GM18873 (cell line): Measurements from ENCODE around the gene NUBPL.
"Not testable (repeated sequence)": the region's sequence is repeated elsewhere in the genome, so short reads cannot be mapped to it uniquely, and the experiment has no call there.

Source experiments
- ATAC-seq: cut with Tn5 transposase; IDR thresholded peaks from one replicate; pipeline ENCODE4 v1.9.1; 2021; ENCODE audit warnings: mild to moderate bottlenecking, moderate library complexity, moderate number of reproducible peaks; ENCODE audit not compliant: unreplicated experiment, low FRiP score

Gene NUBPL

DNA sequence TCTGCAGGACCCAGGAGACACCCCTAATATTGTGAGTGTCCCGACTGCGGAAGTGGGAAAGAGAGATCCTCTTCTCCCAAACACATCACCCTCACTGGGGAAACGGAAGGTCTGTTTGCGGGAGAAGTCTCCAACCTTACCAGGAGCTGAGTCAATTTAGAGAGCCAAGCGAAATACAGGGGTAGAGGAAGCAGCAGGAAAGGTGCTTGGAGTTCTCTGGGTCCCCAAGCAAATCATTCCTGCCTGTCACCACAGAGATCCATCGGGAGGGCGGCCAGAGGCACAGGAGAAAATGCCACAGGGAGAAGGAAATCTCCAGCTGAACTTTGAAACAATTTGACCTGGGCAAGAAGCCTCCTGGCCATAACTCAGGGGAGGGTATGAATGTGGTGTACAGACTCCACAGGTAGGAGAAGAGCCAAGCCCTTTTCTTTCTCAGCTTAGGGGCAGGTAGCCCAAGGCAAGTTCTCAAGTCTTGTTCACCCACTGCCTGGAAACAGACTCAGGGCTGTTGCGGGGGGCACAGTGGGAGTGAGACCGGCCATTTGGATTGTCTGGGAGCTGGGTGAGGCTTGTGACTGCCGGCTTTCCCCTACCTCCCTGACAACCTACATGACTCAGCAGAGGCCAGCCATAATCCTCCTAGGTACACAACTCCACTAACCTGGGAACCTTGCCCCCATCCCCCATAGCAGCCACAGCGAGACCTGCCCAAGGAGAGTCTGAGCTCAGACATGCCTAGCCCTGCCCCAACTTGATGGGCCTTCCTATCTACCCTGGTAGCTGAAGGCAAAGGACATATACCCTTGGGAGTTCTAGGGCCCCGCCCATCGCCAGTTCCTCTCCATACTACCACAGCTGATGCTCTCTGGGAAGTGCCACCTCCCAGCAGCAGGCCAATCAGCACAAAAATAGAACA lies 304.0 kb downstream of the NUBPL start:
- ATAC-seq = no peak

DNA sequence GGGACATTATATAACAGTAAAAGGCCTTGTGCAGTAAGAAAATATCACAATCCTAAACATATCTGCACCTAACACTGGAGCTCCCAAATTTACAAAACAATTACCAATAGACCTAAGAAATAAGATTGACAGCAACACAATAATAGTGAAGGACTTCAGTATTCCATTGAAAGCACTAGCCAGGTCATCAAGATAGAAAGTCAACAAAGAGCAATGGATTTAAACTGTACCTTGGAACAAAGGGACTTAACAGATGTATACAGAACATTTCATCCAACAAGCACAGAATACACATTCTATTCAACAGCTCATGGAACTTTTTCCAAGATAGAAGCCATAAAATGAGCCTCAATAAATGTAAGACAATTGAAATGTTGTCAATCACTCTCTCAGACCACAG lies 306.4 kb downstream of the NUBPL start:
- ATAC-seq = no peak

DNA sequence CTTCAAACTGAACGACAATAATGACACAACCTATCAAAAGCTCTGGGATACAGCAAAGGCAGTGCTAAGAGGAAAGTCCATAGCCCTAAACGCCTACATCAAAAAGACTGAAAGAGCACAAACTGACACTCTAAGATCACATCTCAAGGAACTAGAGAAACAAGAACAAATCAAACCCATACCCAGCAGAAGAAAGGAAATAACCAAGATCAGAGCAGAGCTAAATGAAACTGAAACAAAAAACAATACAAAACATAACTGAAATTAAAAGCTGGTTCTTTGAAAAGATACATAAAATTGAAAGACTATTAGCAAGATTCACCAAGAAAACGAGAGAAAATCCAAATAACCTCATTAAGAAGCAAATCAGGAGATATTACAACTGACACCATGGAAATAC lies 306.9 kb downstream of the NUBPL start:
- ATAC-seq = not testable (repeated sequence)

DNA sequence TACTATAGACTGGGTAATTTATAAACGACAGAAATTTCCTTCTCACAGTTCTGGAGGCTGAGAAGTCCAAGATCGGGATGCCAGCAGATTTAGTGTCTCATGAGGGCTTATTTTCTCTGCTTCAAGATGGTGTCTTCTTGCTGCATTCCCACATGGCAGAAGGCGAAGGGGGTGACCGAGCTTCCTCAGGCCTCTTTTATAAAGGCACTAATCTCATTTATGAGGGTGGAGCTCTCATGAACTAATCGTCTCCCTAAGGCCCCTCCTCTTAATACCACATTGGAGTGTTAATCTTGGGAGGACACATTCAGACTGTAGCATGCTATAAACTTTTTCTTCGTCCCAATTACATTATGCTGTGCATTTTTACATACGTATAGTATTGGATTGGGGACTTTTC lies 315.5 kb downstream of the NUBPL start:
- ATAC-seq = no peak

DNA sequence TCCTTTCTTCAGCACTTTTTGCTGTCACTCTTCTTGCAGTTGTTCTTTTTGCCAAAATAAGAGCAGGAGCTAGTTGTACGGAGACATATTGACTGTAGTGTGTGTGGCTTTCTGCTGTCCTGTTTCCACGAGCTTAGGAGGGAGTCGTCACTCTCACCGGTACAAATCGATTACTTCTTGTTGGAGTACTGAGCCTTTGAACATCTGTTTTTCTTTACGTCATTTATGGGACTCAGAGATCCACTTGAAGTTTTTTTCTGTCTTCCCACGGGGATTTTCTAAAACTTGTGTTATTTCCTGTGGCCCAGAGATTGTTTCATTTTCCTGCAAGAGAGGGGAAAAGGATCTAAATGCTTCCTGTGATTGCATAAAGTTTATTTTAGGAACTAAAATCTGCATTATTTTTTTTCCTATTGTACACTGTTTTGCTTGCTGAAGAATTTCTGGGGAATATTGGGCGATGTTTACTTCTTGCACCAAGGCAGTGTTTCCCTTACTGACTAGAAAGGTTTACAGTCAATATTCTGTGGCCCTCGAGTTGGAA lies 316.1 kb downstream of the NUBPL start:
- no peak for ATAC-seq

DNA sequence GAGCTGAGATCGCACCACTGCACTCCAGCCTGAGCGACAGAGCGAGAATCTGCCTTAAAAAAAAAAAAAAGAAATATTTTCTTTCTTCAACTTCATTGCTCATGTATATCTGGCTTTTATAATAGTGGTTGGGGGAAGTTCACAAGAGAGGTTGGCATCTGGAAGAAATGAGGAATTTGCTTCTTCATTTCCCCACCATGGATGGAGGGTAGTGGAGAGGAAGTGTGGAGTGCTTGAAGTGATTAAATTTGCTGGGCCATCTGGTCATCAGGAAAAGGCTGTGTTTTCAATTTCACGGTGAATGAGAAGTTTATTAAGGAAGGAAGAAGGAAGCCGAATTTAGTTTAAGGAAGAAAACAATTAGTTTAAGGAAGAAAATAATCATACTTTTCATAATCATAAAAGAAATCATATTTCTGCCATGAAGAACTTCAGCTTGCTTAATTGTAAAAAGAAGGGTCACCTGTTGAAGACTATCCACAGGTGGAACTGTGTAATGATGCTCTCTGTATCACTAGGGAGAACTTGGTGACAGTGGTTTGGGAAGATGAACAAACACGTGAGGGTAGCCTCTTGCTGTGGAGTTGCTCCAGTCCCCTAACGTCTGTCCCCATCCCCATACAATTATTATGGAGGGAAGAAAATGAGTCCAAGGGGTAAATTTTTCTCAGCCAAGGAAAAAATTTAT lies 318.6 kb downstream of the NUBPL start:
- no peak for ATAC-seq

DNA sequence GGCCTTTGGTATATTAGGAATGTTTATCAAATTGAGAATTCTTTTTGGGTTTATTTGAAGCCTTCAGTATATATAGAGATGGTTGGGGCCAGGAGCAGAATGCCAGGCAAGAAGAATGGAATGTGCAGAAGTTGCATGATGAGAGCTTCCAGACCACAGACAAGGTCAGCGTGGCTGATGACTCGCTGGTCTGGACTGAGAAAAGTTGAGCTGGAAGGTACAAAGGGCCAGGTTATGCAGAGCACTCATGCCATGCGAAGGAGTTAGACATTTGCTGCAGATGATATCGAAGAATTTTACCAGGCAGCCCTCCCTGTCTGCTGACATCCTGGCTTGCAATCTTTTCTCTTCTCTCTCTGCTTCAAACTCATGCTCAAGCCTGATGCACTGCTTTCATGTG lies 319.7 kb downstream of the NUBPL start:
- ATAC-seq = no peak

DNA sequence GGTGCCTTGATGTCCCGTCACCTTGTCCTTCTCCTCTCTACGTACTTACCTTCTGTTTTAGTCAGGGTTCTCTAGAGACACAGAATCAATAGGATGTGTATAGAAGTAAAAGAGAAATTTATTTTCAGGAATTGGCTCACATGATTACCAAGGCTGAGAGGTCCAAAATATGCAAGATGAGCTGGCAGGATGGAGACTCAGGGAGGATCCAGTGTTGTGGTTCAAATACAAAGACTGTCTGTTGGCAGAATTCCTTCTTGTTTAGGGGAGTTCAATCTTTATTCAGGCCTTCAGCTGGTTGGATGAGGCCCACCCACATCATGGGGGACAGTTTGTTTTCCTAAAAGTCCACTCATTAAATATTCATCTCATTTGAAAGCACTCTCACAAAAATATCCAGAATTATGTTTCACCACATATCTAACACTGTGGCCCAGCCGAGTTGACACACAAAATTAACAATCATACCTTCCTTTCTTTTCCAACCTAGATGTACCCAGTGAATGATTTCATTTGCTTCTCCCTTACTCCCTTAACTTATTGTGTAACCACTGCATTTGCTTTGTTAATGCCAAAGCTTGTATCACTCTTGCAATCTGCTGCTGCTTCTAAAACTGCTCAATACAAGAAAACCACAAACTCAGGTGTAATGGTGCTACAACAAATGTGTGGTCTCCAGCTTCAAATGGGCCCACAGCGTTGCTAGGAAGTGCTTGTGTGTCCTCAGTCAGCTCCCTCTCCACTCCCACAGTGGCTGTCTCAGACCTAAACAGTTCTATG lies 320.5 kb downstream of the NUBPL start:
- no peak for ATAC-seq

DNA sequence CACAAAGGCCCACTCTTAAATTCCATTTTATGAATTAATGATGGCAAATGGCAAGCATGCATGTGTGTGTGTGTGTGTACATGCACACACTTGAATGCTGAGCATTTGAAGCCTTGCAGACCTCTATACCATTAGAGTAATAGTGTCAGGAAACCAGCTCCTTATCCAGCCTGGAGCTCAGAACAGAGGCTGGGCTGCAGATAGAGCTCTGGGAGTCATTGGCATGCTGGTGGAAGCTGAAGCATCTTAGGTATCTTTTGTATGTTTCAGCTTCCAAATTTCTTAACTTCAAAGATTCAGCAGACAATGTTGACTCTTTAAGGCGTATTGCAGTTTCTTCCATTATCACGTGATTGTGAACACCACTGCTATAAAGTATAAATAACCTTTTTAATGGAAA lies 323.0 kb downstream of the NUBPL start:
- ATAC-seq = no peak

DNA sequence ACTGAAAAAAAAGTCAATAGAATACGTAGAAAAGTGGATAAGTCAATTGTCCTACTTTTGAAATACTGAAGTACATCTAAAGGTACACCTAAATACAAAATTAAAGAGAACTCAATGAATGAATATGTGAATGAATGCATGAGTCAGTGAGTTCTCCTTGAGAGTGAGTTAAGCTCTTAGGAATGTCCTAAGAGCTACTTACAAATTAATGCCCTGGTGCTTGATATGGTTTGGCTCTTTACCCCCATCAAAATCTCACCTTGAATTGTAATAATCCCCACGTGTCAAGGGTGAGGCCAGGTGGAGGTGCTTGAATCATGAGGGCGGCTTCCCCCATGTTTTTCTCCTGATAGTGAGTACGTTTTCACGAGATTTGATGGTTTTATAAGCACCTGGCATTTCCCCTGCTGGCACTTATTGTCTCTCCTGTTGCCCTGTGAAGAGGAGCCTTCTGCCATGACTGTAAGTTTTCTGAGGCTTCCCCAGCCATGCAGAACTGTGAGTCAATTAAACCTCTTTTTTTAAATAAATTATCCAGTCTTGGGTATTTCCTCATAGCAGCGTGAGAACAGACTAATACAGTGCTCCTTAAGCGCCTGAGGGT lies 323.7 kb downstream of the NUBPL start:
- no peak for ATAC-seq

DNA sequence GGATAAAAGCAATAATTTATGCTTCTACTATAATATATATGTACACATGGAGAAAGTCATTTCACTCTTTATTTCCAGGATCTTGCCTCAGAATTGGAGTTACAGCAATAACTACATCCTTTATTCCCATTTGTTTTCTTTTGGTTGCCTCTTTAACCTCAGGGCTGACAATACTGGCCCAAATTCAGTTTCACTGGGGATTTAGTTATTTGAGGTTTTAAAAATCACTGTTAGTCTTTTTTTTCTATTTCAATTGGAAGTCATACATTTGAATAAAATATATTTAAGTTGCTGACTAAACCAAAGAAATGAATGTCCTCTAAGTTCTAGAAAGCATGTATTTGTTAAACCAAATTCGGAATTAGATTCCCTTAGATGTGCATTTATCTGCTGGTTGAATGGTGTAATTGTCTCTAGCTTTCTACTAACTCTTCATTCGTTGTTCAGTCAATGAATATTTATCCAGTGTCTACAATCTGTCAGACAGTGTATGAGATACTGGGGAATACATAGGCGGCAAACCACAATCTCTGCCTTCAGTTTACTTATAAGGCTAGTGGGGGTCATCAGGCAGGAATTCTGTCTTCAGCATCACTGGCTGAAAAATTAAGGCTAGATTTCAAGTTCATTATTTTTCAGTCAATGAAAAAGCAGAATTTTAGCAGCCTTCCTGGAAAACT lies 325.1 kb downstream of the NUBPL start:
- ATAC-seq = no peak

DNA sequence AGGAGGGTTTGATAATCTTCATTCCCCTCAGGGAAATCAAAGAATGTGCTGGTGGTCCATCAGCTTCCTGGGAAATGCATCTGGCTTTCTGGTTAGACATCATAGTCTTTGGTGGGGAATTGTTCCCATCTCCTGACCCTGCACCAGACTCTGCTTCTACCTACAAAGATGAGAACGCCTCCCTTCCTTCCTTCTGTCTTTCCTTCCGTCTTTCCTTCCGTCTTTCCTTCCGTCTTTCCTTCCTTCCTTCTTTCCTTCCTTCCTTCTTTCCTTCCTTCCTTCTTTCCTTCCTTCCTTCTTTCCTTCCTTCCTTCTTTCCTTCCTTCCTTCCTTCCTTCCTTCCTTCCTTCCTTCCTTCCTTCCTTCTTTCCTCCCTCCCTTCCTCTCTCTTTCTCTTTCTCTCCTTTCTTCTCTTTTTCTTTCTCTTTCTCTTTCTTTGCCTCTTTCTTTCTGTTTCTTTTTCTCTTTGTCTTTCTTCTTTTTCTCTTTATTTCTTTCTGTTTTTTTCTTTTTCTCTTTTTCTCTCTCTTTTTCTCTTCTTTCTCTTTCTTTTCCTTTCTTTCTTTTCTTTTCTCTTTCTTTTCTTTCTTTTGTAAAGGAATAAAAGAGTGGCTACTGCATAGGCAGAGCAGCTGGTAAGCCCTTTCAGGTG lies 326.9 kb downstream of the NUBPL start:
- no peak for ATAC-seq

DNA sequence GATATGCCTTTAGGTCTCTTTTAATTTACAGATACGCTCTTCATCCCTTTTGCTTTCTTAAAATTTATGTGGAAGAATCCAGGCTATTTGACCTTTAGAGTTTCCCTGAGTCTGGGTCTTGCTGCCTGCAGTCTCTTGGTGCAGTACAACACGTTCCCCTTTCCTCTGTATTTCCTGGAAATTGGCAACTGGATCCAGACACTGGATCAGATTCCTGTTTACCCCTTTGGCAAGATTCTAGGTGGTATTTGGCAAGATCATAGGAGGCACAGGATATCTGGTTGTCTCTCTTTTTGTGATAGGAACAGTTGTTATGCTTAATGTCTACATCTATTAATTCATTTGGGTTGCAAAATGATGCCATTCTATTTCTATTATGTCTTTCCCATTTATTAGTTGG lies 328.1 kb downstream of the NUBPL start:
- no peak for ATAC-seq

DNA sequence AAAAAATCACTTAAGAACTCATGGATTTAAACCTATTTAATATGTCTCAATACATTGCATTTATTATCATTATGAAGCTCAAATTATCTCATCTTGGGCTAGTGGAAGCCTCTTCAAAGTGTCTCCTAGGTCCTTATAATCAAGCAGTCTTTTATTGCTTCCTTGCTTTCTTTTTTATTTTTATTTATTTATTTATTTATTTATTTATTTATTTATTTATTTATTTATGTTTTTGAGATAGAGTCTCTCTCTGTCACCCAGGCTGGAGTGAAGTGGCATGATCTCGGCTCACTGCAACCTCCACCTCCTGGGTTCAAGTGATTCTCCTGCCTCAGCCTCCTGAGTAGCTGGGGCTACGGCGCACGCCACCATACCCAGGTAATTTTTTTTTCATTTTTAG lies 329.0 kb downstream of the NUBPL start:
- not testable (repeated sequence) for ATAC-seq

DNA sequence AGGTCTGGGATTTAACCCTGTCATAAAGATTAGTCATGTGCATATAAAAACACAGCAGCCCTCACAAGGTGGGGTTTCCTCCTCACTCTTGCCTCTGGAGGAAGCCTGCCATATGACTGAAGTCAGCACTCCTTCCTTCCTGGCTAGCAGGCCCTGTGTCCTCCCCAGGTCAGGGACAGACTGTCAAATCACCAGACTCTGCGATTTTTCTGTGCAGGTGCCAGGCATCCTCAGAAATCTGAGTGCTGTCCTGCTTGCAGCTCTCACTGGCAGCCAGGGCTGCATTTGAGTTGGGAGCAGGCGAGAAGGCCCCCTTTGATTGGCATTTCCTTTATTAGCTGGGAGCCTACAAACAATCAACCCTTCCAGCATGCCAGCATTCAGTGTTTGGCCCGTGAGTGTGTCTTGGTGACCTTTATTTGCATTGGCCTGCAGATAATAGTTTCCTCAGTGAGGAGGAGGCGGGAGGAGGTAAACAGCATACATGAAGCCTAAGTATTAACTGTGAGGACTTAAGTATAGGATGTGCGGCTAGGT lies 332.1 kb downstream of the NUBPL start:
- ATAC-seq = no peak

DNA sequence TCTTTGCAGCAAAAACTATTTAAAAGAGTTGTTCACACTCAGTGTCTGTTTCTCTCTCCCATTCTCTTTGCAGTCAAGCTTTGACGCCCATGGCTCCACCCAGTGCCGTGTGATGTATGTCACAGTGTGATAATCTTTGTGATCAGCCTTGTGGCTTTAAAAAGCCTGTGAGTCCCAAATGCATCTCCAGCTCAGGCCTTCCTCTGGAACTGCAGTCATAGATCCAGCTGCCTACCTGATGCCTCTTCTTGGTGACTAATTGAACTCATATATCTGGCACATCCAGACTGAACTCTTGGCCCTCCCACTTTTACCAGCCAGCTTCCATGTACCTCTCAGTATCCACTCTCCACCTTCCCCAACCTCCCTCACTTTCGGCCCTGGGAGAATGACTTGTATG lies 333.1 kb downstream of the NUBPL start:
- ATAC-seq = no peak

DNA sequence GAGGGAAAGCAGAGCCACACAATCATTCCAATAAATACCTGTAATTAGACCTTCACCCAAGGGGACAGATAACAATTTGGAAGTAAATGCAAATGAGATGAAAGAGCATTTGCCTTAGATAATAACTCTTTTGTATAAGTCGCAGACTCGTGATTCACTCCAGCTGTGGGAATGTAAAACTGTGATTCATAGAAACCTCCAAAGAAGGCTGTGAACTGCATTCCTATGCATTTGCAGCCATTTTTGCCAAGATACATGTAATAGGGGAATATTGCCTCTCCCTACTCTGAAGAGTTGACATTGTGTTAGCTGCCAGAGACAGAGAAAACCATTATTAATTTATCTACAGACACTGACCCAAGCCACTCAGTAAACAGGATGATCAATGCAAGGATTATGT lies 334.0 kb downstream of the NUBPL start:
- ATAC-seq = no peak

DNA sequence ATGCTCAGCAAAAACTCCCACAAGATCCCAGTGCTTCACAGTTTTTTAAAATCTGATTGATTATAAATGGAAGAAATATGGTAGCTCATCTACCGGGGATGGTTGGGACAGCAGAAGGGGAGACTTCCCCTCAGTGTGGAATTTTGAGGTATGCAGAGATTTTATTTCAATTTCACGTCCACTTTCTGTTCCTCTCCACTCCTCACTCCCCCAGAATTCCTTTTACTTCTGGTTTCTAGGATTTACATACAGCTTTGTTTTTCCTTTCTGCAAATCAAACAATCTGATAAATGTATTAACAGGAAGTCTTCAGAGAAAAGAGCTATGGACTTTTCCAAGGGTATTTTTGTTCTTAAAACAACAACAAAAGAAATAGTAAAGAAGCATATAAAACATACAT lies 334.4 kb downstream of the NUBPL start:
- ATAC-seq = no peak

DNA sequence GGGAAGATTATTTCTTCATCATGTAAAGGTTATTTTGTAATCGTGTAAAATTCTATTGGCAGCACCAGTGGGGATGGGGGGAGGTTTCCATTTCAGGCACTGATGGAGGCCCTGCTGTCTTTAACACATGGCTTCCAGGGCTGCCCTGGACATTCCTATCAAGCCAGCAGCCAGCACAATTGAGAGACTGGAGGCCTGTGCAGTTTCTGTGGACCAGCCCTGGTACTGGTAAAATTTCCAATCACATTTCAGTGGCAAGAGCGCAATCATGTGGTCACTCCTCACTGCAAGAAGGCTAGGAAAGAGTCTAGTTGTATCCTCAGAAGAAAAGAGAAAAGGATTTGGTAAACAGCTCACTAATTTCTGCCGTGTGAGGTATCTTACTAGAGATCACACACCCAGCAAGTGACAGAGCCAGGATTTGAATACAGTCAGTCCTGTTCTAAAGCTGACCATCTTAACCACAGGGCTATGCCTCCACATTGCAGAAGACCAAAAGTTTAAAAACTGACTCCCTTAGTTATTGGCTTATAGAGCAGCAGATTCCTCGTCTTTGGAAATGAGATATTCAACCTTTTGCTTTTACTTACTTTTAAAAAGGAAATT lies 336.5 kb downstream of the NUBPL start:
- no peak for ATAC-seq
